ENCODE measurements around the gene R3HDM1.

R3HDM1 gene

DNA sequence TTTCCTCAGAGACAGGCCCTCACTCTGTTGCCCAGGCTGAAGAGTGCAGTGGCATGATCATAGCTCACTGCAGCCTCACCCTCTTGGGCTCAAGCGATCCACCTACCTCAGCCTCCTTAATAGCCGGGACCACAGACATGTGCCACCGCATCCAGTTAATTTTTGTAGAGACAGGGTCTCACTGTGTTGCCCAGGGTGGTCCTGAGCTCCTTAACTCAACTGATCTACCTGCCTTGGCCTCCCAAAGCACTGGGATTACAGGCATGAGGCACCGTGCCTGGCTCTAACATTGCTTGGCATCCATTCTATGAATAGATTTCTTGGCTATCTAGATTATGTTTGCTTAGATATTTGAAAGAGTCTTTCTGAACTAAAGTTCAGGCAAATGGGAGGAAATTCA, 21.6 kb downstream of the R3HDM1 start:
- peaks cover 0 to 32% (median 23%) of the 10 kb centered on the region in 11 experiments; a peak in 14 of 22 replicates for H3K9me3 ChIP-seq (replicated peaks in 1 of 11)
- TF ChIP-seq Cebpa-rat (IDR thresholded peaks at IDR 0.05) = no peak

DNA sequence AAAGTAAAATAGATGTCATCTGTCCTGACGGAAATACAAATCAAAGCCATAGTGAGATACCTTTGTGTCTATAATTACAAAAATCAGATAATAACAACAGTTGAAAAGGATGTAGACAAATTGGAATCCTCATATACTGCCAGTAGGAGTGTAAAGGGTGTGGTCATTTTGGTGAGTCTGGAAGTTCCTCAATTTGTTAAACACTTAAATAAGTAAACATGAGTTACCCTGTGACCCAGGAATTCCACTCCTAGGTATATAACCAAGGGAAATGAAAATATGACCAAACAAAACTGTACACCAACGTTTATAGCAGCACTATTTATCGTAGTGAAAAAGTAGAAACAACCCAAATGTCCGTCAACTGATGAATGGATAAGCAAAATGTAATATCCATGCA, 24.0 kb downstream of the R3HDM1 start:
- no peak for TF ChIP-seq Cebpa-rat (IDR thresholded peaks at IDR 0.05)
- no peaks in the 10 kb centered on the region for H3K27me3 ChIP-seq
- peaks cover 0 to 55% (median 6%) of the 10 kb centered on the region in 11 experiments; a peak in 7 of 22 replicates for H4K20me1 ChIP-seq
- H3K36me3 ChIP-seq = peaks cover 13 to 78% (median 45%) of the 10 kb centered on the region in 11 experiments
- H3K4me2 ChIP-seq = peak overlapping the region in 2 of 11 experiments; percentile 15 to 18; a peak in 3 of 22 replicates
- H3K27ac ChIP-seq = peak overlapping the region in 1 of 11 experiments; percentile 20; a peak in 1 of 22 replicates
- H3K4me3 ChIP-seq = no peak overlapping the region
- H3K9ac ChIP-seq = no peak overlapping the region
- H3K9me3 ChIP-seq (replicated peaks in 1 of 11) = peaks cover 0 to 29% (median 23%) of the 10 kb centered on the region in 11 experiments; a peak in 14 of 22 replicates
- H3K4me1 ChIP-seq = peaks cover 0 to 14% (median 0%) of the 10 kb centered on the region in 10 experiments; a peak in 7 of 20 replicates

More for the DNA sequence above, 21.6 kb downstream of the R3HDM1 start:
- no peak overlapping the region for H3K4me2 ChIP-seq
- no peak overlapping the region for H3K4me3 ChIP-seq
- H4K20me1 ChIP-seq = peaks cover 0 to 46% (median under 1%) of the 10 kb centered on the region in 11 experiments; a peak in 8 of 22 replicates
- peaks cover 10 to 79% (median 41%) of the 10 kb centered on the region in 11 experiments for H3K36me3 ChIP-seq
- H3K4me1 ChIP-seq = peaks cover 0 to 14% (median 0%) of the 10 kb centered on the region in 10 experiments; a peak in 7 of 20 replicates
- H3K27me3 ChIP-seq = no peaks in the 10 kb centered on the region
- H3K9ac ChIP-seq = no peak overlapping the region
- H3K27ac ChIP-seq = no peak overlapping the region

GRCh38 chr2:135557530-135557929, 26.2 kb downstream of the R3HDM1 start:
- Histone ChIP-seq H3K4me2 (no peak overlapping the region), H3K4me3 (no peak overlapping the region), H3K4me1 (peaks cover 0 to 14% (median 0%) of the 10 kb centered on the region in 10 experiments; a peak in 7 of 20 replicates), H3K9me3 (replicated peaks in 1 of 11) (peaks cover 0 to 27% (median 20%) of the 10 kb centered on the region in 11 experiments; a peak in 13 of 22 replicates), H4K20me1 (peaks cover 0 to 49% (median 4%) of the 10 kb centered on the region in 11 experiments; a peak in 7 of 22 replicates), H3K27ac (no peak overlapping the region), H3K9ac (no peak overlapping the region), H3K27me3 (no peaks in the 10 kb centered on the region), H3K36me3 (peaks cover 24 to 83% (median 57%) of the 10 kb centered on the region in 11 experiments)
- TF ChIP-seq Cebpa-rat (IDR thresholded peaks at IDR 0.05) = no peak

DNA sequence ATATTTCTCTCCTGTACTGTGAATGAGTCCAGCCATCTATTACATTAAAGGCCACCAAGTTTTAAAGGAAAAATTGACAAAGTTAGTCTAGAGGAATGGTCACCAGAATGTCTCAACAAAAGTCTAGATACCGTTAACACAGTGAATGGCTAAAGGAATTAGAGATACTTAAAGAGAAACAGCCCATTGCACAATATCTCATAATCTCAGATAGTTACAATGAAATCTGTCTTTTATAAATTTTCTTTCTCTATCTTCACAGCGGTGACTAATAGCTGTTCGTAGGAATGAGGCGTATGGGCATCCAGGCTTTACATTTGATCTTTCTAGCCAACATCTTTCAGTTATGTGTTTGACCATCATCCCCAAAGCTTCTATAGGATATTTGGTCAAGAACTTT, 30.6 kb downstream of the R3HDM1 start:
- H3K4me1 ChIP-seq = peaks cover 0 to 5% (median 0%) of the 10 kb centered on the region in 10 experiments; a peak in 1 of 20 replicates
- no peak overlapping the region for H3K27ac ChIP-seq
- H3K4me2 ChIP-seq = no peak overlapping the region
- no peak for TF ChIP-seq Cebpa-rat (IDR thresholded peaks at IDR 0.05)
- peaks cover 0 to 48% (median 4%) of the 10 kb centered on the region in 11 experiments; a peak in 7 of 22 replicates for H4K20me1 ChIP-seq
- H3K36me3 ChIP-seq = peaks cover 33 to 86% (median 62%) of the 10 kb centered on the region in 11 experiments
- H3K9me3 ChIP-seq (replicated peaks in 1 of 11) = 0 out of 22 replicates have a peak, but pooled peaks cover 0 to 4% (median 0%) of the 10 kb centered on the region in 11 experiments
- H3K4me3 ChIP-seq = no peak overlapping the region
- H3K9ac ChIP-seq = no peak overlapping the region
- H3K27me3 ChIP-seq = no peaks in the 10 kb centered on the region

DNA sequence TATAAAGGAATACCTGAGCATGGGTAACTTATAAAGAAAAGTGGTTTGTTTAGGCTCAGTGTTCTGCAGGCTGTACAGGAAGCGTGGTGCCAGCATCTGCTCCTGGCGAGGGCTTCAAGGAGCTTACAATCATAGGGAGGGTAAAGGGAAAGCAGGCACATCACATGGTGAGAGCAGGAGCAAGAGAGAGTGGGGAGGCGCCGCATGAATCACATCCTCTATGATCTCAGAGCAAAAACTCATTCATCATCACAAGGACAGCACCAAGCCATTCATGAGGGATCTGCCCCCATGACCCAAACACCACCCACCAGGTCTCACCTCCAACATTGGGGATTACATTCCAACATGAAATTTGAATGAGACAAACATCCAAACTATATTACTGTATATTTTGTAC, 32.5 kb downstream of the R3HDM1 start:
- H3K4me3 ChIP-seq = no peak overlapping the region
- H3K36me3 ChIP-seq = peaks cover 30 to 96% (median 78%) of the 10 kb centered on the region in 11 experiments
- peaks cover 0 to 44% (median 0%) of the 10 kb centered on the region in 11 experiments; a peak in 8 of 22 replicates for H4K20me1 ChIP-seq
- no peak overlapping the region for H3K9ac ChIP-seq
- no peak overlapping the region for H3K4me2 ChIP-seq
- H3K27me3 ChIP-seq = no peaks in the 10 kb centered on the region
- no peak overlapping the region for H3K27ac ChIP-seq
- no peak for TF ChIP-seq Cebpa-rat (IDR thresholded peaks at IDR 0.05)
- 0 out of 22 replicates have a peak, but pooled peaks cover 0 to 4% (median 0%) of the 10 kb centered on the region in 11 experiments for H3K9me3 ChIP-seq (replicated peaks in 1 of 11)
- peaks cover 0 to 6% (median 0%) of the 10 kb centered on the region in 10 experiments; a peak in 4 of 20 replicates for H3K4me1 ChIP-seq

DNA sequence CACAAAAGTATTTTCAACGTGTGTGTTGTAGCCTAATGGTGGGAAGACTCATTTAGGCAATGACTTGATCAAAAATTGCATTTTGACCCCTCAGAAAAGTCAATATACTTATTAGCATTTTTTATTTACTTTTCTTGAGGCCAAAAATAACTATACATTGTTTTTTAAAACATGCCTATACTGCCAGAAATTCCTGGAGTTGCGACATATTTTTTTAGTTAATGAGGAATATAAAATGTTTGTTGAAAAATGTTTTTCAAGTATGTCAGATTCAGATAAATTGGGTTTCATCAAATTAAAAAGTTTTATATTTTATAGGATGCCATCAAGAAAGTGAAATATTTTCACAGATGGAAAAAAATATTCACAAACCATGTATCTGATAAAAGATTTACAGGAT, 39.6 kb downstream of the R3HDM1 start:
- Histone ChIP-seq H3K9me3 (replicated peaks in 1 of 11) (peaks cover 0 to 7% (median under 1%) of the 10 kb centered on the region in 11 experiments; a peak in 6 of 22 replicates), H3K9ac (no peak overlapping the region), H3K4me1 (peaks cover 0 to 7% (median 0%) of the 10 kb centered on the region in 10 experiments; a peak in 4 of 20 replicates), H3K27me3 (no peaks in the 10 kb centered on the region), H3K27ac (no peak overlapping the region), H3K4me3 (no peak overlapping the region), H3K36me3 (peaks cover 21 to 88% (median 55%) of the 10 kb centered on the region in 11 experiments), H3K4me2 (no peak overlapping the region), H4K20me1 (peaks cover 0 to 33% (median 0%) of the 10 kb centered on the region in 11 experiments; a peak in 6 of 22 replicates)
- no peak for TF ChIP-seq Cebpa-rat (IDR thresholded peaks at IDR 0.05)

GRCh38 chr2:135573620-135574019, 42.3 kb downstream of the R3HDM1 start:
- Histone ChIP-seq H3K27ac (no peak overlapping the region), H3K9me3 (replicated peaks in 1 of 11) (peaks cover 0 to 10% (median 4%) of the 10 kb centered on the region in 11 experiments; a peak in 9 of 22 replicates), H3K4me2 (no peak overlapping the region), H3K36me3 (peaks cover 16 to 74% (median 35%) of the 10 kb centered on the region in 11 experiments), H4K20me1 (peaks cover 0 to 14% (median 0%) of the 10 kb centered on the region in 11 experiments; a peak in 2 of 22 replicates), H3K4me3 (no peak overlapping the region), H3K27me3 (no peaks in the 10 kb centered on the region), H3K9ac (no peak overlapping the region), H3K4me1 (peaks cover 0 to 3% (median 0%) of the 10 kb centered on the region in 10 experiments; a peak in 4 of 20 replicates)
- TF ChIP-seq Cebpa-rat (IDR thresholded peaks at IDR 0.05) = no peak

DNA sequence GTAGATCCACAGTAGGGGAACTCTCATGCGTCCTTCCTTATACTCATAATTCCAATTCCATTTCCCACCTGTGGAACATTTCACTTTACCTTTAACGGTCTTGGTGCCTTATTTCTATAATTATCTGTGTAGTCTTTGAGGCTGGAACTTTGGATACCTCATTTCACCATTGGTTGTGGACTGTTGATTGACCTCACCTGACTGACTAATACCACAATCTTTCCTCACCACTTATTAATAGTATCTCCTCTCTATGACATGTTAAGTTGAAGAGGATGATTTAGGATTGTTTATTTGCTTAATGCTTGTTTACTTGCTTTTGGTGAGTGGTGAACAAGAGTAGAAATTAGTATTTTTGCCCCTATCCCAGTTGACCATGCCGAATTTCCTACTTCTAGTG, 50.0 kb downstream of the R3HDM1 start:
- Histone ChIP-seq H3K4me3 (no peak overlapping the region), H3K27me3 (no peaks in the 10 kb centered on the region), H3K27ac (no peak overlapping the region), H3K36me3 (peaks cover 0 to 10% (median 0%) of the 10 kb centered on the region in 11 experiments; a peak in 2 of 22 replicates), H4K20me1 (peaks cover 0 to 22% (median 0%) of the 10 kb centered on the region in 11 experiments; a peak in 4 of 22 replicates), H3K4me2 (peak overlapping the region in 1 of 11 experiments; percentile 43; a peak in 1 of 22 replicates), H3K9me3 (replicated peaks in 1 of 11) (peaks cover 0 to 4% (median 0%) of the 10 kb centered on the region in 11 experiments; a peak in 5 of 22 replicates), H3K9ac (no peak overlapping the region), H3K4me1 (peaks cover 15 to 27% (median 21%) of the 10 kb centered on the region in 10 experiments)
- TF ChIP-seq Cebpa-rat (IDR thresholded peaks at IDR 0.05) = no peak

GRCh38 chr2:135582383-135582782, 51.1 kb downstream of the R3HDM1 start:
- peak overlapping the region in 6 of 11 experiments; percentile 5 to 48 (median 31); a peak in 9 of 22 replicates for H3K4me2 ChIP-seq
- H3K27me3 ChIP-seq = no peaks in the 10 kb centered on the region
- H3K4me3 ChIP-seq = no peak overlapping the region
- no peak overlapping the region for H3K27ac ChIP-seq
- H4K20me1 ChIP-seq = peaks cover 0 to 25% (median 0%) of the 10 kb centered on the region in 11 experiments; a peak in 4 of 22 replicates
- no peaks in the 10 kb centered on the region; a peak in 1 of 22 replicates for H3K9me3 ChIP-seq (replicated peaks in 1 of 11)
- no peak for TF ChIP-seq Cebpa-rat (IDR thresholded peaks at IDR 0.05)
- H3K36me3 ChIP-seq = peaks cover 0 to 5% (median 0%) of the 10 kb centered on the region in 11 experiments; a peak in 1 of 22 replicates
- peaks cover 15 to 32% (median 22%) of the 10 kb centered on the region in 10 experiments for H3K4me1 ChIP-seq
- H3K9ac ChIP-seq = no peak overlapping the region
